SU-DHL-6 (cell line): ENCODE data around the gene WWP2.
"Not testable (repeated sequence)": the region's sequence is repeated elsewhere in the genome, so short reads cannot be mapped to it uniquely, and the experiment has no call there.

Experiments
- CTCF ChIP-seq: fragments of 200-600 bp; sonication (generic); IDR thresholded peaks from one replicate; pipeline ENCODE4 v1.5.1; 2017; ENCODE audit warnings: antibody characterized with exemption, mild to moderate bottlenecking, low read length, moderate library complexity; ENCODE audit not compliant: insufficient read depth, poor library complexity, severe bottlenecking
- EZH2phosphoT487 ChIP-seq: fragments of 200-600 bp; sonication (generic), shearing (Covaris generic); conservative IDR thresholded peaks from 2 replicates; pipeline ENCODE4 v1.6.1; 2018; ENCODE audit warnings: mild to moderate bottlenecking, antibody characterized with exemption, low read length, moderate library complexity, mixed read lengths

- TF ChIP-seq CTCF, EZH2phosphoT487: not testable (repeated sequence)
Observed at GRCh38 chr16:69969657-69970056, 207.5 kb downstream of the WWP2 start.
